GM20000 (cell line): ENCODE measurements around the gene SLC12A9.

Source experiments
- DNase-seq: peaks from one replicate; pipeline ENCODE4 v3.0.0; 2012; ENCODE audit warnings: low spot score
- TF ChIP-seq, protein P1 (sequence below): IDR thresholded peaks from 2 replicates; pipeline ENCODE4 v1.5.1; 2012; ENCODE audit warnings: mild to moderate bottlenecking, control low read depth; ENCODE audit errors: extremely low read depth, missing control alignments

The SLC12A9 gene

GRCh38 chr7:100822236-100823139 is 30.0 kb upstream of the SLC12A9 start:
- TF ChIP-seq, protein P1, sequence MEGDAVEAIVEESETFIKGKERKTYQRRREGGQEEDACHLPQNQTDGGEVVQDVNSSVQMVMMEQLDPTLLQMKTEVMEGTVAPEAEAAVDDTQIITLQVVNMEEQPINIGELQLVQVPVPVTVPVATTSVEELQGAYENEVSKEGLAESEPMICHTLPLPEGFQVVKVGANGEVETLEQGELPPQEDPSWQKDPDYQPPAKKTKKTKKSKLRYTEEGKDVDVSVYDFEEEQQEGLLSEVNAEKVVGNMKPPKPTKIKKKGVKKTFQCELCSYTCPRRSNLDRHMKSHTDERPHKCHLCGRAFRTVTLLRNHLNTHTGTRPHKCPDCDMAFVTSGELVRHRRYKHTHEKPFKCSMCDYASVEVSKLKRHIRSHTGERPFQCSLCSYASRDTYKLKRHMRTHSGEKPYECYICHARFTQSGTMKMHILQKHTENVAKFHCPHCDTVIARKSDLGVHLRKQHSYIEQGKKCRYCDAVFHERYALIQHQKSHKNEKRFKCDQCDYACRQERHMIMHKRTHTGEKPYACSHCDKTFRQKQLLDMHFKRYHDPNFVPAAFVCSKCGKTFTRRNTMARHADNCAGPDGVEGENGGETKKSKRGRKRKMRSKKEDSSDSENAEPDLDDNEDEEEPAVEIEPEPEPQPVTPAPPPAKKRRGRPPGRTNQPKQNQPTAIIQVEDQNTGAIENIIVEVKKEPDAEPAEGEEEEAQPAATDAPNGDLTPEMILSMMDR: no peak
- DNase-seq: peak; percentile 6

DNA sequence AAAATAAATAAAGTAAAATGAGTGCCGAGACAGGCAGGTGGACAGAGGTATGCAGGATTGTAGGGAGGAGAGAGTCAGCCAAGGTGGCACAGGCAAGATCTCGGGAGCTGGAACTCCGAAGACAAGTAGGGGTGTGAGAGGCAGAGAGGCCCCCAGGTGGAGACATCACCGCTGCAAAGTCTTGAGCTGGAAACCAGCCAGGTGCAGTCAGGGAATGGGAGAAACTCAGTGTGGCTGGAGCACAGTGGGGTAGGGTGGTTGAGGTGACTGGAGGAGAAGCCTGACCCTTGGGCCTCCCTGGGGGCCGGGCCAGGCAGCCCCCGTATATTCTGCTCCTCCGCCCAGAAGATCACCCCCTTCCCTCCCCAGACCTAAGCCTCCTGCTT is 29.4 kb upstream of the SLC12A9 start:
- DNase-seq: no peak
- TF ChIP-seq, protein P1: no peak

- DNase-seq: no peak
- TF ChIP-seq, protein P1: no peak
Measured at GRCh38 chr7:100823534-100823933, 29.0 kb upstream of the SLC12A9 start.

- DNase-seq: no peak
- TF ChIP-seq, protein P1: no peak
Measured at GRCh38 chr7:100824499-100825214, 27.9 kb upstream of the SLC12A9 start.

DNA sequence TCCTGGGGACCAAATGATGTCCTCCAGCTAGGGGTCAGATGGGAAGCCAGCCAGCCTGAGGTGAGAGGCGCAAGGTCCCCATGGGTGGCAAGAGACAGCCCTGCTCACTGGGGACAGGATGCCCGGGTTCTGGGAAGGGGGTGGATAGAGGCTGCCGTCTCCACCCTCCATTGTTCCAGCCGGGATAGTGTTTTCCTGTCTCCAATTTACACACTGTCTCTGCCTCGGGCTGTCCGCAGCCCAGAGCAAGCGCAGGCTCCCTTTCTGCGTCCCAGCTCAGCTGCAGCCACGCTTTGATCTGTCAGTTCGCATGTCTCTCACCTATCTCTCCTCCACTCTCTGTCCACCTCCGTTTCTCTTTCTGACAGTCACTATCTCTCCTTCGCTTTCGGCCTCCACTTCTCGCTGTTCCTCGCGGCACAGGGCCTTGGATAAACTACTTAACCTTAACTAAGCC is 27.3 kb upstream of the SLC12A9 start:
- no peak for DNase-seq
- TF ChIP-seq, protein P1: no peak

DNA sequence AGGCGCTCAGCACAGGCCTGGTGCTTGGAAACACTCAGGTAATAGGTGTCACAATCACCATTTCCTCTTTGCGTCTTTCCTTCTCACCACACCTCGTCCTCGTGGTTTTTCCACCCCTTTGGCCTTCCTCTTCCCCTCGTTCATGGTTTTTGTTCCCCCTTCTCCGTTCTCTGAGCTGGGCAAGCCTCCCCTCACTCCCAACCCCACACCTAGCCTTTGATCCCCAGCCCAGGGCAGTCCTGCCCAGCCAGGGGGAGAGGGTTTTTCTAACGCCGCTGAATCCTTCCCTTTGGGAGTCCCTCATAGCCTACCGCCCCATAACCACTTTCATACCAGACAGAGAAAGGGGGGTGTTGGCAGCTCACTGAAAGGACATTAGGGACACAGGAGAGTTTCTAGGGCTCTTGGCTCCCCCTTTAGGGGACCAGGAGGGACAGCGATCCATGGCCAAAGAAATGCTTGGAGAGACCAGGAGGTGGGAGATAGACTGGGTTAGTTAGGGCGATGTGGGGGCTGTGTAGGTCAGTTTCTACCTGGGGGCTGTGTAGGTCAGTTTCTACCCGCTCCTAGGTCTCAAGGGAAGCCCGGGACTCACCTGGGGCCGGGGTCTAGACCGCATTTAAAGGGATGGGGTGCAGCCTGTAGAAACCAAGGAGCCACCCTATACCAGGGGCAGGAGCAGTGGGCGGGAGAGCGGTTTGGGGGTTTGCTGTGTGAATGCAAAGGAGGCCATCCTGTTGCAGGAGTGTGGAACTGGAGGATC is 26.6 kb upstream of the SLC12A9 start:
- TF ChIP-seq, protein P1: no peak
- peak; percentile 38 for DNase-seq
